ENCODE measurements around the gene VPS54.

VPS54 gene

GRCh38 chr2:63899639-63900038 lies 119.6 kb downstream of the VPS54 start:
- no peak for DNase-seq

GRCh38 chr2:63898839-63899238 lies 120.4 kb downstream of the VPS54 start:
- DNase-seq: no peak

GRCh38 chr2:63894167-63894566 lies 125.1 kb downstream of the VPS54 start:
- no peak for DNase-seq

- no peak for DNase-seq
Observed at GRCh38 chr2:63893163-63893562, 126.1 kb downstream of the VPS54 start.

GRCh38 chr2:63891488-63892030 lies 127.7 kb downstream of the VPS54 start:
- DNase-seq: no peak

GRCh38 chr2:63890678-63891077 lies 128.6 kb downstream of the VPS54 start:
- DNase-seq: no peak

- peak; percentile 11 to 48 for DNase-seq
Observed at GRCh38 chr2:63888490-63889402, 130.5 kb downstream of the VPS54 start.

- DNase-seq: no peak
Observed at GRCh38 chr2:63888053-63888452, 131.2 kb downstream of the VPS54 start.

- DNase-seq: no peak
Observed at GRCh38 chr2:63886445-63886844, 132.8 kb downstream of the VPS54 start.

GRCh38 chr2:63882395-63883105 lies 136.7 kb downstream of the VPS54 start:
- DNase-seq: no peak

GRCh38 chr2:63881205-63881604 lies 138.0 kb downstream of the VPS54 start:
- no peak for DNase-seq

- DNase-seq: no peak
Observed at GRCh38 chr2:63880625-63881024, 138.6 kb downstream of the VPS54 start.

- DNase-seq: no peak
Observed at GRCh38 chr2:63879876-63880433, 139.3 kb downstream of the VPS54 start.

GRCh38 chr2:63878486-63878885 lies 140.7 kb downstream of the VPS54 start:
- DNase-seq: no peak

GRCh38 chr2:63876311-63876710 lies 142.9 kb downstream of the VPS54 start:
- no peak for DNase-seq

GRCh38 chr2:63875559-63876245 lies 143.5 kb downstream of the VPS54 start:
- DNase-seq: no peak

- no peak for DNase-seq
Observed at GRCh38 chr2:63875131-63875527, 144.1 kb downstream of the VPS54 start.

GRCh38 chr2:63874204-63875130 lies 144.8 kb downstream of the VPS54 start:
- no peak for DNase-seq

- no peak for DNase-seq
Observed at GRCh38 chr2:63872571-63873328, 146.5 kb downstream of the VPS54 start.

- DNase-seq: no peak
Observed at GRCh38 chr2:63871864-63872263, 147.4 kb downstream of the VPS54 start.

- DNase-seq: no peak
Observed at GRCh38 chr2:63870679-63871078, 148.5 kb downstream of the VPS54 start.
